Fibroblast of skin of right quadriceps (primary cell): ENCODE measurements around the gene PRF1.

Experiments used
- DNase-seq: peaks from one replicate; pipeline ENCODE4 v3.0.0-alpha.2; 2013

PRF1 gene

DNA sequence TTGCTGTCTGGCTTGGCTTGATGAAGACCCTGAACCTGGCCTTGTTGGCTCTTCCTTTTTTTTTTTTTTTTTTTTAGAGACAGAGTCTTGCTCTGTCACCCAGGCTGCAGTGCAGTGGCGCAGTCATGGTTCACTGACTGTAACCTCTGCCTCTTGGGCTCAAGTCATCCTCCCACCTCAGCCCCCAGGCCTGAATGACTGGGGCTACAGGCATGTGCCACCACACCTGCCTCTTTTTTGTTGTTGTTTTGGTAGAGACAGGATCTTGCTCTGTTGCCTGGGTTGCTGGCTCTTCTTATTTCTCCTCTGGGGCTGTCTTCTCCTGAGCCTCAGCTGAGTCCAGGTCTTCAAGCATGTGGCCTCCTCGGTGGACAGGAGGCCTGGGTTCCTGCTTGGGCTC lies 44.7 kb downstream of the PRF1 start:
- DNase-seq = no peak

DNA sequence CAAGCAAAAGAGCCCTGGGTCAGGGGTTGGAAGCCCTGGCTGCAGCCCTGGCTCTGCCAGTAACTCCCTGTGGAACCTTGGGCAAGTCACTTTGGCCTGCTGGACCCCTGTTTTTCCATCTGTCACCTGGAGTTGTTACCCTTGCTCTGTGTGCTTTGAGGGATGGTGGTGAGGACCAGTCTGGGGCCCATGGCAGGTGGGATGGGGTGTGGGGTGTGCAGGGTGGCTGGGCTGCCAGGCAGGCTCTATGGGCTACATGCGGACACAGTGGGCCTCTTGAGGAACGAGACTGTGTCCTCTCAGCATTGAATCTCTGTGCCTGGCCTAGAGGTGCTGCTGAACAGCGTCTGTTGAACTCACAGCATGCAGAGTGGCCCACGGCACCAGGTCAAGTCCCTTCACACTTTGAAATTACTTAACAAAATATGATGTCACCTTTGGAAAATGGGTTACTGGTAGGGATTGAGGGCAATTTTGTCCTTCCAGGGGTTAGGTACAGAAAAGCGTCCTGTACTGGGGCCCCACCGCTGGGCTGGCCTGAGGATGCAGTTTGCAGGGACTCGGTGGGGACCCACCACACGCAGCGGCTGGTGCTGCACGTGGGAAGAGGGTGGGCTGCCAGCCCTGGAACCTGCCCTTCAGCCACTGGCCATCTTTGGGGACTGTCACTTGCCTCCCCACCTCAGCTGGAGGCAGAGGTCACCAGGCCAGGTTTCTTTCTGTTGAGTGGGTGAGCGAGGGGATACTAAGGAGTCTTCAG lies 45.3 kb downstream of the PRF1 start:
- DNase-seq = no peak

DNA sequence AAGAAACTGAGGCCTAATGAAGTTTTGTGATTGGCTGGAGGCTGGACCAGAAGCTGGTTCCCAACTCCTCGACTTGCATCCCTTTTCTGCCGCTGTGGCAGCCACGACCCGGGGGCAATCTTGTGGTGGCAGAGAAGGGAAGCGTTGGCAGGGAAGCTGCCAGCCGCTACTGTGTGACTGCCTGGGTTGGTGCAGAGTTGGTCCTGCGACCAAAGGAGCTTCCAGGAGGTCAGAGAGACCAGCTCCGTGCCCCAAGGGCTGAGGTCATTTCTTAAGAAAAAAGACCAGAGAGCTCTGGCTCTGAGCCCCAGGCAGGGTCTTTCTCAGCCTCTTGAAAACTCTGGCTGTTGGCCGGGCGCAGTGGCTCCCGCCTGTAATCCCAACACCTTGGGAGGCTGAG lies 47.2 kb downstream of the PRF1 start:
- DNase-seq = no peak

DNA sequence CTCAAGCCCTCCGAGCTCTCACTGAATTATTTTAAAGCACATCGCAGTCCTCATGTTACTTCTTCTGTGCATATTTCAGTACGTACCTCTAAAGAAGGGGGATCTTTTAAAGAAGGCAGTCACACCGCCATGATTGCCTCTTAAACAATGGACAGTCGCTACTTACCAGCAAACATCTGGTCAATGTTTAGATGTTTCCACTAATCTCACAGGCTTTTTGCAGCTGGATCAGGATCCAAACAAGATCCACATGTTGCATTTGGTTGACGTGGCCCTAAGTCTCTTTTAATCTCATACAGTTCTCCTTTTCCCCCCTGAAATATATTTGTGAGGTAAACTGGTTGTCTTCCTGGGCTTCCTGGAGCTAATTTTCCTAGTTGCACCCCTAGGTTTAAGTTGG lies 50.0 kb downstream of the PRF1 start:
- no peak for DNase-seq

DNA sequence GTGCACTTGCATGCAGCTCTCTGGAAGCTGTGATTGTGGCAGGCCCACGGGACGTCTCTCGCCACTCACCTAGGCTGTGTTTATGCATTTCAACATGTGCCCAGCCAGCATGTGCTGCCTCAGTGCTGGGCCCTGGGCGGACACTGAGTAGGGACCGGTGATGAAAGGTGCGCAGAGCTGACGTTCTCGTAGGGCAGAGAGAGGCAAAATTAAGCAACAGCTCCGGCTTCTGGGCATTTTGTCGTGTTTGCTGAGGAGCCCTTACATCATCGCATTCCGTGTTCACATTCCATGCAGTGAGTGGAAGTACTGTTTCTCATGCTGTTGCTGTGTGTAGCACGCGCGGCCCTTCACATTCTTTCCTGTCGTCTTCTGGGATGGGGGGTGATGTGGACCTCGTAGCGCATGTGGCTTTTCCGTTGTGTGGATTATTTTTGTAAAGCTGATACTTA lies 50.5 kb downstream of the PRF1 start:
- DNase-seq = peak; percentile 96

DNA sequence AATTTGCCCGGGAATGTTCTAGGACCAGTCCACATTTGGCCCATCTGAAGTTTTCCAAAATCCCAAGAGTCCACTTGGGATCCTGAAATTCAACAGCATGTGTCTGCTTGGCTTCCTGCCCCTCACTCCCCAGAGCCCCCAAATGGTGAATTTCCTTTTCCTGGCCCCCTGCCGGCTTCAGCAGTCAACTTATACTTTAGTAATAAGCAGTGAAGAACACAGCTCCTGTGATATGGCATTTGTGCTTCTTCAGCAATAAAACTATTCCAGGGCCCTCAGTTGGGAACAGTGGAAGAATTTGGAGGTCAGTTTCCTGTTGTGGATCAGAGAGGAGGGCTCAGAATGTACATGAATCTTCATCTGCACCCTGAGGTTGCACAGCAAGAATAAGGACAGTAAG lies 51.1 kb downstream of the PRF1 start:
- DNase-seq = peak; percentile 23

DNA sequence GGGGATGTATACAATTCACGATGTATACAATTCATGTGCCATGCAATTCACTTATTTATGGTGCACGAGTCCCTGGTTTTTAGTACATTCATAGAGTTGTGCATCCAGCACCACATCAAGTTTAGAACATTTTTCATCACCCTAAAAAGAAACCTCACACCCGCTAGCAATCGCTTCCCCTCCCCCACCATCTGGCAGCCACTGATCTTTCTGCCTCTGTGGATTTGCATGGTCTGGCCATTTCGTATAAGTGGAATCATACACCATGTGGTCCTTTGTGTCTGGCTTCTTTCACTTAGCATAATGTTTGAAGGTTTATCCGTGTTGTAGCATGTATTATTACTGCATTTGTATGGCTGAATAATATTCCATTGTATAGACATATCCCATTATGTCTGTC lies 52.1 kb downstream of the PRF1 start:
- DNase-seq = no peak

DNA sequence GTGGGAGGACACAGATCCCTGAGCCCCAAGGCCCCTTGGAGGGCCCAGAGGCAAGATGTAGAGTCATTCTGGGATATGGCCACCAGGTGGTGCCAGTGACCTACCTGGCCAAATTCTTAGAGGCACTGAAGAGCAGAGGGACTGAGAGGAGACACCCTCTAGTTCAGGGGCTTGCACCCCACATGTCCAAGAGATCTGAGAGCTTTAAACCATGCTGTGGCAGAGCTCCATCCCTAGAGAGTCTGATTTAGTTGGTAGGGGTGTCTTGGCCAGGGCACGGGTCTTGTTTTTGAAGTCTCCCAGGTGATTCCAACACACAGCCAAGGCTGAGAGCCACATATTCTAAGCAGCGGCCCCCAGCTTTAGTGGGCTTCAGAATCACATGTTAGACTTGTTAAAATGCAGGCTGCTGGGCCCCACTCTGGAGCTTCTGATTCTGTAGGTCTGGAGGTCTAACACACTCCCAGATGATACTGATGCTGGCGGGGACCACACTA lies 52.5 kb downstream of the PRF1 start:
- DNase-seq = peak; percentile 59

DNA sequence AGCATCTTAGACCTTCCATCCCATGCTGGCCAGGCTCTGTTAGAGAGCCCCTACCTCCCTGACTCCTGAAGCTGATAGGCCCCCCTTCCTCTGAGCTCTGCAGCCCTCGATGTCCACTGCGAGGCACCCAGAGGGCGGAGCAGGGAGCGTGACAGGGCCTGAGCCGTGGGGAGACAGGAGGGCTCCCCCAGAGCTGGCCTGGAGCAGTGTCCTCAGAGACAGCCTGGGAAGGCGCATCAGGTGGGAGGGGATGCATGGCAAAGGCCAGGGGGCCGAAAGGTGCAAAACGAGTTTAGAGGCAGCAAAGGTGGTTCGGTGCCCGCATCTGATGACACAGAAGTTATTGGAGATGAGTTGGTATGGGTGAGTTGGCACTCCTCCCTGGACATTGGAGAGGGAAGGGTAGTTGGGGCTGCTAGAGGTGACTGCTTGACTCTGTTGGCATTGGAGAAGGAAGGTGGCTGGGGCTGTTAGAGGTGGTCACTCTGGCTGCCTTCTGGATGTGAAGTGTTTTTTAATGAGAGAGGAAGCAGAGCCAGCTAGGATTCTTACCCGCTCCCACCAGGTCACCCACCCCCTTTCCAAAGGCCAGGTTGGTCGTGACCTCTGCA lies 53.1 kb downstream of the PRF1 start:
- no peak for DNase-seq
